Measurements from ENCODE around the gene ANK2. TPM values are rescaled to one million over a fixed set of nuclear protein-coding genes. Genes with fewer than 3 reads are reported as not detected.

Gene ANK2
- total and polyA plus RNA-seq, 7 experiments from 2014 or later, result 1.1 to 2.0 TPM; not detected in 5

- intact Hi-C loops (cut with micrococcal nuclease), result loop anchor here in 1 of 2 donors (5.0 kb wide), 1 partner anchor 189 kb away; no protein-coding TSS in a partner anchor
- peaks cover 10 to 30% (median 20%) of the 10 kb centered on the region in 7 donors for H3K4me1 Mint-ChIP-seq
- no peak overlapping the region for H3K4me3 ChIP-seq (ENCODE audit: low read length)
- H3K27me3 Mint-ChIP-seq, result peaks cover 6 to 40% (median 18%) of the 10 kb centered on the region in 5 donors
- ChIA-PET POLR2A (no interaction called here), CTCF (no interaction called here)
- H3K36me3 Mint-ChIP-seq, result peaks cover 0 to 14% (median 0%) of the 10 kb centered on the region in 5 donors
- no peak for ATAC-seq
- no peak for DNase-seq
- no peaks in the 10 kb centered on the region for H3K27me3 ChIP-seq (ENCODE audit: control insufficient read depth in 2 of 2, insufficient read depth in 2 of 2, low read length in 2 of 2)
- no peak overlapping the region for H3K4me3 Mint-ChIP-seq
- peaks cover 7 to 13% of the 10 kb centered on the region in 2 donors for H3K4me1 ChIP-seq (ENCODE audit: control insufficient read depth in 2 of 2, insufficient read depth in 2 of 2, low read length in 2 of 2)
- H3K9me3 Mint-ChIP-seq, result peaks cover 0 to 23% (median 0%) of the 10 kb centered on the region in 11 donors
- no peaks in the 10 kb centered on the region for H3K9me3 ChIP-seq (ENCODE audit: control insufficient read depth in 2 of 3, low read length in 3 of 3)
- H3K27ac Mint-ChIP-seq, result no peak overlapping the region
- no peak overlapping the region for H3K27ac ChIP-seq (ENCODE audit: low read depth, low read length)
- no peaks in the 10 kb centered on the region for H3K36me3 ChIP-seq (ENCODE audit: control insufficient read depth in 2 of 3, insufficient read depth in 3 of 3, low read length in 3 of 3)
These were observed 309.3 kb downstream of the ANK2 start for GRCh38 chr4:113358784-113359183.

GRCh38 chr4:113365377-113365776 is 315.9 kb downstream of the ANK2 start:
- Histone ChIP-seq H3K4me3 (ENCODE audit: low read length) (no peak overlapping the region), H3K36me3 (ENCODE audit: control insufficient read depth in 2 of 3, insufficient read depth in 3 of 3, low read length in 3 of 3) (no peaks in the 10 kb centered on the region), H3K27ac (ENCODE audit: low read depth, low read length) (no peak overlapping the region), H3K4me1 (ENCODE audit: control insufficient read depth in 2 of 2, insufficient read depth in 2 of 2, low read length in 2 of 2) (no peaks in the 10 kb centered on the region), H3K9me3 (ENCODE audit: control insufficient read depth in 2 of 3, low read length in 3 of 3) (no peaks in the 10 kb centered on the region), H3K27me3 (ENCODE audit: control insufficient read depth in 2 of 2, insufficient read depth in 2 of 2, low read length in 2 of 2) (no peaks in the 10 kb centered on the region)
- H3K27ac Mint-ChIP-seq, result no peak overlapping the region
- H3K4me3 Mint-ChIP-seq, result no peak overlapping the region
- ChIA-PET CTCF (no interaction called here), POLR2A (no interaction called here)
- ATAC-seq (no peak), DNase-seq (no peak)
- no peaks in the 10 kb centered on the region for H3K4me1 Mint-ChIP-seq
- H3K36me3 Mint-ChIP-seq, result peaks cover 0 to 3% (median 0%) of the 10 kb centered on the region in 5 donors
- intact Hi-C loops (cut with micrococcal nuclease), result no loop called here
- H3K27me3 Mint-ChIP-seq, result peaks cover 0 to 9% (median 5%) of the 10 kb centered on the region in 5 donors
- H3K9me3 Mint-ChIP-seq, result no peaks in the 10 kb centered on the region

- no peak overlapping the region for H3K4me3 Mint-ChIP-seq
- Histone ChIP-seq H3K4me3 (ENCODE audit: low read length) (no peak overlapping the region), H3K27ac (ENCODE audit: low read depth, low read length) (no peak overlapping the region), H3K9me3 (ENCODE audit: control insufficient read depth in 2 of 3, low read length in 3 of 3) (no peaks in the 10 kb centered on the region), H3K36me3 (ENCODE audit: control insufficient read depth in 2 of 3, insufficient read depth in 3 of 3, low read length in 3 of 3) (no peaks in the 10 kb centered on the region), H3K4me1 (ENCODE audit: control insufficient read depth in 2 of 2, insufficient read depth in 2 of 2, low read length in 2 of 2) (no peaks in the 10 kb centered on the region), H3K27me3 (ENCODE audit: control insufficient read depth in 2 of 2, insufficient read depth in 2 of 2, low read length in 2 of 2) (no peaks in the 10 kb centered on the region)
- CTCF ChIA-PET, result no interaction called here
- H3K27me3 Mint-ChIP-seq, result peaks cover 0 to 9% (median 0%) of the 10 kb centered on the region in 5 donors
- POLR2A ChIA-PET, result no interaction called here
- H3K27ac Mint-ChIP-seq, result no peak overlapping the region
- intact Hi-C loops (cut with micrococcal nuclease), result no loop called here
- H3K36me3 Mint-ChIP-seq, result peaks cover 0 to 3% (median 0%) of the 10 kb centered on the region in 5 donors
- DNase-seq (no peak), ATAC-seq (no peak)
- H3K4me1 Mint-ChIP-seq, result no peaks in the 10 kb centered on the region
- no peaks in the 10 kb centered on the region for H3K9me3 Mint-ChIP-seq
These were observed 318.6 kb downstream of the ANK2 start for GRCh38 chr4:113368056-113368455.

- H3K9me3 ChIP-seq (ENCODE audit: control insufficient read depth in 2 of 3, low read length in 3 of 3), result no peaks in the 10 kb centered on the region
- DNase-seq, result no peak
- ChIA-PET CTCF (no interaction called here), POLR2A (no interaction called here)
- no peak overlapping the region for H3K27ac Mint-ChIP-seq
- H3K4me1 Mint-ChIP-seq, result no peaks in the 10 kb centered on the region
- peaks cover 0 to 3% (median 0%) of the 10 kb centered on the region in 5 donors for H3K36me3 Mint-ChIP-seq
- no peaks in the 10 kb centered on the region for H3K4me1 ChIP-seq (ENCODE audit: control insufficient read depth in 2 of 2, insufficient read depth in 2 of 2, low read length in 2 of 2)
- intact Hi-C loops (cut with micrococcal nuclease), result no loop called here
- H3K27me3 Mint-ChIP-seq, result peaks cover 0 to 12% (median 0%) of the 10 kb centered on the region in 5 donors
- no peak overlapping the region for H3K27ac ChIP-seq (ENCODE audit: low read depth, low read length)
- no peak for ATAC-seq
- H3K27me3 ChIP-seq (ENCODE audit: control insufficient read depth in 2 of 2, insufficient read depth in 2 of 2, low read length in 2 of 2), result no peaks in the 10 kb centered on the region
- H3K4me3 Mint-ChIP-seq, result no peak overlapping the region
- no peaks in the 10 kb centered on the region for H3K9me3 Mint-ChIP-seq
- no peaks in the 10 kb centered on the region for H3K36me3 ChIP-seq (ENCODE audit: control insufficient read depth in 2 of 3, insufficient read depth in 3 of 3, low read length in 3 of 3)
- no peak overlapping the region for H3K4me3 ChIP-seq (ENCODE audit: low read length)
These were observed 321.7 kb downstream of the ANK2 start for GRCh38 chr4:113371111-113371510.

GRCh38 chr4:113375964-113376666 is 326.7 kb downstream of the ANK2 start:
- H3K4me1 Mint-ChIP-seq, result no peaks in the 10 kb centered on the region
- peaks cover 0 to 11% (median 0%) of the 10 kb centered on the region in 5 donors for H3K27me3 Mint-ChIP-seq
- no peak for ATAC-seq
- intact Hi-C loops (cut with micrococcal nuclease), result no loop called here
- no peak overlapping the region for H3K4me3 ChIP-seq (ENCODE audit: low read length)
- no peaks in the 10 kb centered on the region for H3K9me3 ChIP-seq (ENCODE audit: control insufficient read depth in 2 of 3, low read length in 3 of 3)
- CTCF ChIA-PET, result no interaction called here
- no peak overlapping the region for H3K27ac ChIP-seq (ENCODE audit: low read depth, low read length)
- H3K36me3 ChIP-seq (ENCODE audit: control insufficient read depth in 2 of 3, insufficient read depth in 3 of 3, low read length in 3 of 3), result no peaks in the 10 kb centered on the region
- H3K4me3 Mint-ChIP-seq, result no peak overlapping the region
- H3K36me3 Mint-ChIP-seq, result no peaks in the 10 kb centered on the region
- POLR2A ChIA-PET, result no interaction called here
- H3K4me1 ChIP-seq (ENCODE audit: control insufficient read depth in 2 of 2, insufficient read depth in 2 of 2, low read length in 2 of 2), result no peaks in the 10 kb centered on the region
- no peak for DNase-seq
- H3K27me3 ChIP-seq (ENCODE audit: control insufficient read depth in 2 of 2, insufficient read depth in 2 of 2, low read length in 2 of 2), result no peaks in the 10 kb centered on the region
- H3K9me3 Mint-ChIP-seq, result no peaks in the 10 kb centered on the region
- H3K27ac Mint-ChIP-seq, result no peak overlapping the region

- H3K9me3 ChIP-seq (ENCODE audit: control insufficient read depth in 2 of 3, low read length in 3 of 3), result no peaks in the 10 kb centered on the region
- peaks cover 0 to 15% (median 0%) of the 10 kb centered on the region in 5 donors for H3K27me3 Mint-ChIP-seq
- intact Hi-C loops (cut with micrococcal nuclease), result no loop called here
These were observed 329.4 kb downstream of the ANK2 start for GRCh38 chr4:113378836-113379235.

GRCh38 chr4:113382704-113383103 is 333.3 kb downstream of the ANK2 start:
- peaks cover 0 to 11% (median 0%) of the 10 kb centered on the region in 5 donors for H3K27me3 Mint-ChIP-seq
- Histone ChIP-seq H3K9me3 (ENCODE audit: control insufficient read depth in 2 of 3, low read length in 3 of 3) (no peaks in the 10 kb centered on the region), H3K27me3 (ENCODE audit: control insufficient read depth in 2 of 2, insufficient read depth in 2 of 2, low read length in 2 of 2) (no peaks in the 10 kb centered on the region), H3K27ac (ENCODE audit: low read depth, low read length) (no peak overlapping the region), H3K4me3 (ENCODE audit: low read length) (no peak overlapping the region), H3K4me1 (ENCODE audit: control insufficient read depth in 2 of 2, insufficient read depth in 2 of 2, low read length in 2 of 2) (no peaks in the 10 kb centered on the region), H3K36me3 (ENCODE audit: control insufficient read depth in 2 of 3, insufficient read depth in 3 of 3, low read length in 3 of 3) (no peaks in the 10 kb centered on the region)
- H3K4me3 Mint-ChIP-seq, result no peak overlapping the region
- H3K4me1 Mint-ChIP-seq, result no peaks in the 10 kb centered on the region
- no peak for DNase-seq
- intact Hi-C loops (cut with micrococcal nuclease), result no loop called here
- ChIA-PET CTCF (no interaction called here), POLR2A (no interaction called here)
- no peak for ATAC-seq
- H3K36me3 Mint-ChIP-seq, result no peaks in the 10 kb centered on the region
- H3K9me3 Mint-ChIP-seq, result no peaks in the 10 kb centered on the region
- H3K27ac Mint-ChIP-seq, result no peak overlapping the region

More at GRCh38 chr4:113378836-113379235, 329.4 kb downstream of the ANK2 start:
- Histone ChIP-seq H3K4me1 (ENCODE audit: control insufficient read depth in 2 of 2, insufficient read depth in 2 of 2, low read length in 2 of 2) (no peaks in the 10 kb centered on the region), H3K27ac (ENCODE audit: low read depth, low read length) (no peak overlapping the region), H3K4me3 (ENCODE audit: low read length) (no peak overlapping the region), H3K27me3 (ENCODE audit: control insufficient read depth in 2 of 2, insufficient read depth in 2 of 2, low read length in 2 of 2) (no peaks in the 10 kb centered on the region), H3K36me3 (ENCODE audit: control insufficient read depth in 2 of 3, insufficient read depth in 3 of 3, low read length in 3 of 3) (no peaks in the 10 kb centered on the region)
- Mint-ChIP-seq H3K36me3 (no peaks in the 10 kb centered on the region), H3K27ac (no peak overlapping the region), H3K4me3 (no peak overlapping the region), H3K9me3 (no peaks in the 10 kb centered on the region), H3K4me1 (no peaks in the 10 kb centered on the region)
- ChIA-PET POLR2A (no interaction called here), CTCF (no interaction called here)
- DNase-seq (no peak), ATAC-seq (no peak)

Data from naive thymus-derived CD4-positive, alpha-beta T cell (primary cell).